Neuronal stem cell (in vitro differentiated cells): ENCODE data around the gene KLHDC7A.

ENCODE experiments used
- DNase-seq: peaks from one replicate; pipeline ENCODE4 v3.0.0-alpha.2; 2013; ENCODE audit warnings: low spot score
- H2AFZ ChIP-seq: one replicate; pipeline ENCODE4 v1.6.1; 2013; ENCODE audit warnings: mild to moderate bottlenecking, low read length, inconsistent platforms
- H2AK5ac ChIP-seq: 2 replicates; pipeline ENCODE4 v1.6.1; 2013; ENCODE audit warnings: low read depth, mild to moderate bottlenecking, inconsistent platforms, low read length, moderate library complexity, mixed read lengths
- H2BK120ac ChIP-seq: 2 replicates; pipeline ENCODE4 v1.6.1; 2013; ENCODE audit warnings: low read depth, mild to moderate bottlenecking, inconsistent platforms, low read length, moderate library complexity, mixed read lengths
- H2BK12ac ChIP-seq: one replicate; pipeline ENCODE4 v1.6.1; 2013; ENCODE audit warnings: low read length, inconsistent platforms
- H2BK15ac ChIP-seq: 2 replicates; pipeline ENCODE4 v1.6.1; 2013; ENCODE audit warnings: mild to moderate bottlenecking, low read length, inconsistent platforms, mixed read lengths
- H2BK5ac ChIP-seq: one replicate; pipeline ENCODE4 v1.6.1; 2013; ENCODE audit warnings: inconsistent platforms, mild to moderate bottlenecking, low read length, moderate library complexity
- H3K14ac ChIP-seq: one replicate; pipeline ENCODE4 v1.6.1; 2013; ENCODE audit warnings: low read length, inconsistent platforms
- H3K18ac ChIP-seq: 2 replicates; pipeline ENCODE4 v1.6.1; 2013; ENCODE audit warnings: low read length, inconsistent platforms
- H3K23ac ChIP-seq: 2 replicates; pipeline ENCODE4 v1.6.1; 2013; ENCODE audit warnings: low read depth, mild to moderate bottlenecking, mixed read lengths, low read length, inconsistent platforms; ENCODE audit not compliant: poor library complexity
- H3K27ac ChIP-seq: replicated peaks from 3 replicates; pipeline ENCODE4 v1.5.1; 2013; ENCODE audit warnings: low read length, inconsistent platforms
- H3K27me3 ChIP-seq, 3 experiments: 2 replicates each; pipeline ENCODE4 v1.6.1; 2013; ENCODE audit warnings: low read length in 3 of 3, mild to moderate bottlenecking in 2 of 3, inconsistent platforms in 1 of 3, low read depth in 1 of 3, mixed read lengths in 1 of 3, moderate library complexity in 1 of 3; ENCODE audit not compliant: control insufficient read depth in 3 of 3, insufficient read depth in 3 of 3
- H3K36me3 ChIP-seq, 2 donors: replicated peaks in 1 of 2; 2 replicates each; pipeline ENCODE4 v1.6.1; 2013; ENCODE audit warnings: low read length in 2 of 2; ENCODE audit not compliant: control insufficient read depth in 2 of 2, insufficient read depth in 2 of 2
- H3K4ac ChIP-seq: 2 replicates; pipeline ENCODE4 v1.6.1; 2013; ENCODE audit warnings: inconsistent platforms, mild to moderate bottlenecking, low read length, moderate library complexity
- H3K4me1 ChIP-seq, 2 donors: 1 replicate in 1 of 2; 2 replicates in 1 of 2; pipeline ENCODE4 v1.6.1; 2013; ENCODE audit warnings: low read length in 2 of 2, low read depth in 1 of 2; ENCODE audit not compliant: control insufficient read depth in 2 of 2, insufficient read depth in 1 of 2
- H3K4me2 ChIP-seq: one replicate; pipeline ENCODE4 v1.6.1; 2013; ENCODE audit warnings: mild to moderate bottlenecking, low read length, inconsistent platforms; ENCODE audit not compliant: insufficient read depth, poor library complexity, severe bottlenecking
- H3K4me3 ChIP-seq, 2 donors: 2 replicates each; pipeline ENCODE4 v1.5.1; 2013; ENCODE audit warnings: low read length in 2 of 2, mild to moderate bottlenecking in 2 of 2, inconsistent platforms in 1 of 2, moderate library complexity in 1 of 2
- H3K79me1 ChIP-seq: one replicate; pipeline ENCODE4 v1.6.1; 2013; ENCODE audit warnings: low read depth, mild to moderate bottlenecking, inconsistent platforms, low read length, moderate library complexity
- H3K9ac ChIP-seq: one replicate; pipeline ENCODE4 v1.6.1; 2013; ENCODE audit warnings: mild to moderate bottlenecking, low read depth, low read length, inconsistent platforms; ENCODE audit not compliant: poor library complexity
- H3K9me3 ChIP-seq, 2 donors: replicated peaks in 1 of 2; 2 replicates each; pipeline versions ENCODE3 to v1.6.1; 2013; ENCODE audit warnings: low read length in 2 of 2, mild to moderate bottlenecking in 2 of 2, inconsistent platforms in 1 of 2, low read depth in 1 of 2, mixed read lengths in 1 of 2, moderate library complexity in 1 of 2; ENCODE audit not compliant: control insufficient read depth in 2 of 2, insufficient read depth in 1 of 2
- H4K8ac ChIP-seq: one replicate; pipeline ENCODE4 v1.6.1; 2013; ENCODE audit warnings: low read depth, mild to moderate bottlenecking, inconsistent platforms, low read length, moderate library complexity
- H4K91ac ChIP-seq: one replicate; pipeline ENCODE4 v1.6.1; 2013; ENCODE audit warnings: low read length, low read depth, mild to moderate bottlenecking, inconsistent platforms; ENCODE audit not compliant: poor library complexity
- WGBS, 2 donors: extraction: QIAGEN DNeasy Blood & Tissue Kit; methylation state at CpG; one replicate each; pipeline ENCODE4 v1.1.7; 2013; ENCODE audit warnings: missing lambda C conversion rate in 2 of 2, mixed read lengths in 1 of 2; ENCODE audit not compliant: insufficient read length in 2 of 2, insufficient replicate concordance in 1 of 2; ENCODE audit errors: extremely low coverage in 2 of 2; 5-methylcytosine and 5-hydroxymethylcytosine counted together

KLHDC7A gene

DNA sequence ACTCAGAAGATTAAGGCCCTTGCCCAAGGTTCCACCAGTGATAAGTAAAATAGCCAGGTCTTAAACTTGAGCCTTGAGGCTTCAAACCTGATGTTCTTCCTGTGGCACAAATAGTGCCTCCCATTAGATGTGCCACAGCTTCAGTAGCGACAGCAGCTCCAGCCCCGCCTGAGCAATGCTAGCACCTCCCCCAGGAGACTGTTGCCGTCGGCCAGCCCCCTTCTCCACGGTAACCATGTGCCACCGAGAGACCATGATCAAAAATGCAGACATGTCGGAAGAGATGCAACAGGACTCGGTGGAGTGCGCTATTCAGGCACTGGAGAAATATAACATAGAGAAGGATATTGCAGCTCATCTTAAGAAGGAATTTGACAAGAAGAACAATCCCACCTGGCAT is 32.2 kb downstream of the KLHDC7A start:
- H3K9ac ChIP-seq, result no peak overlapping the region
- DNase-seq, result no peak
- H2BK12ac ChIP-seq, result no peak overlapping the region
- no peaks in the 10 kb centered on the region for H3K36me3 ChIP-seq
- no peak overlapping the region for H3K4me3 ChIP-seq
- H3K4me2 ChIP-seq, result no peak overlapping the region
- H3K23ac ChIP-seq, result no peak overlapping the region
- H3K79me1 ChIP-seq, result no peaks in the 10 kb centered on the region
- no peak overlapping the region for H3K27ac ChIP-seq
- no peak overlapping the region for H2BK15ac ChIP-seq
- H2BK5ac ChIP-seq, result no peak overlapping the region
- H3K18ac ChIP-seq, result no peak overlapping the region
- no CpG with 5 or more reads among the region's 9 CpGs for WGBS, 2 donors
- H2AFZ ChIP-seq, result no peak overlapping the region
- H3K4me1 ChIP-seq, result peaks cover 0 to 2% of the 10 kb centered on the region in 2 donors
- H3K4ac ChIP-seq, result no peak overlapping the region
- no peak overlapping the region for H2BK120ac ChIP-seq
- H4K8ac ChIP-seq, result no peak overlapping the region
- no peaks in the 10 kb centered on the region for H3K9me3 ChIP-seq
- no peak overlapping the region for H2AK5ac ChIP-seq
- H3K27me3 ChIP-seq, result no peaks in the 10 kb centered on the region
- H3K14ac ChIP-seq, result no peak overlapping the region
- no peak overlapping the region for H4K91ac ChIP-seq

DNA sequence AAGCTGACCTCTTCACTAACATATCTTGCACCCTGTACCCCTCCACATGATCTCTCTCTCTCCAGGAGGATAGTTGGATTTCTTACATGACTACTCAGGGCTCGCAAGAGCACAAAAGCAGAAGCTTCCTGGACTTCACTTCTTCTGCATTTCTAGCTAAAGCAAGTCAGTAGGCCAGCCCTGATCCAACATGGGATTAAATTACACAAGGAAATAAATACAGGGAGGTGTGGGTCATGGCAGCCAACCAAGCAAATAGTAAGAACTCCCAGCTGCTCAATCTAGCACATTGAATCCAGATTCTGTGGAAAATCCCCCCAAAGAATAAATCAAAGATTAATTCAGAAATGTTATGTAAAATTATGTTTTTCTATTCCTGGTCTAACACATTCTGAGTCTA is 33.3 kb downstream of the KLHDC7A start:
- H2BK15ac ChIP-seq, result no peak overlapping the region
- no peak overlapping the region for H2BK5ac ChIP-seq
- H3K4me2 ChIP-seq, result no peak overlapping the region
- H3K4ac ChIP-seq, result no peak overlapping the region
- peaks cover 0 to 2% of the 10 kb centered on the region in 2 donors for H3K4me1 ChIP-seq
- no peak overlapping the region for H2AFZ ChIP-seq
- H3K4me3 ChIP-seq, result no peak overlapping the region
- no peak overlapping the region for H4K8ac ChIP-seq
- H4K91ac ChIP-seq, result no peak overlapping the region
- DNase-seq, result no peak
- H3K18ac ChIP-seq, result no peak overlapping the region
- H3K27me3 ChIP-seq, result no peaks in the 10 kb centered on the region
- no peaks in the 10 kb centered on the region for H3K36me3 ChIP-seq
- H3K23ac ChIP-seq, result no peak overlapping the region
- H2BK120ac ChIP-seq, result no peak overlapping the region
- H3K79me1 ChIP-seq, result no peaks in the 10 kb centered on the region
- H3K9ac ChIP-seq, result no peak overlapping the region
- WGBS, 2 donors, result no CpG with 5 or more reads among the region's 1 CpG
- H3K14ac ChIP-seq, result no peak overlapping the region
- no peak overlapping the region for H2BK12ac ChIP-seq
- H2AK5ac ChIP-seq, result no peak overlapping the region
- no peak overlapping the region for H3K27ac ChIP-seq
- no peaks in the 10 kb centered on the region for H3K9me3 ChIP-seq

DNA sequence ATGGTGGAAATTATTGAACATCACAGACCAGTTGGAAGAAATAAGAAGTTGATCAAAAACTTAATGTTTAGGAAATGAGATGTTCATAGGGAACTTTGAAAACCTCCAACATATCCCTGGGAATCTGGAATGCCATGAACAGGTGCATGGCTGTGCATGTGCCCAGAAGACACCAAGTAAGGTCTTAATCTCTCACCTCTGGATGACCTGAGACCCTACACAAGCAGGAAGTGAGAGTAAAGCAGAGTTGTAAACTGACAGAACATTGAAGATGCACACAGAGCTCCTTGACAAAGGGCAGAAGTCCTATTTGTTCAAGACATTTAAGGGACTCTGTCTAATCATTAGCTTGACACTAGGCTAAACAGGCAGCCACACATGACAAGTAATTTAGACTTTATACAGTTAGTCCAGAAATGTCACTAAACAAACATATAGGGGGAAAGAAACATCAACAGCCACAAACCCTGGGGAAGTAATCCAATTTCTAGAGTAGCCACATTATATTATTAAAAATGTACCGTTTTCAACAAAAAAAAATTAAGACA is 34.5 kb downstream of the KLHDC7A start:
- Histone ChIP-seq H3K27ac (no peak overlapping the region), H3K14ac (no peak overlapping the region), H3K9me3 (no peaks in the 10 kb centered on the region), H2BK15ac (no peak overlapping the region), H3K4ac (no peak overlapping the region), H3K23ac (no peak overlapping the region), H2BK120ac (no peak overlapping the region), H3K27me3 (no peaks in the 10 kb centered on the region), H3K4me1 (peaks cover 0 to 2% of the 10 kb centered on the region in 2 donors), H3K9ac (no peak overlapping the region), H2AK5ac (no peak overlapping the region), H2BK5ac (no peak overlapping the region), H3K4me2 (no peak overlapping the region), H3K79me1 (no peaks in the 10 kb centered on the region), H2AFZ (no peak overlapping the region), H2BK12ac (no peak overlapping the region), H3K36me3 (no peaks in the 10 kb centered on the region), H3K18ac (no peak overlapping the region), H4K8ac (no peak overlapping the region), H3K4me3 (no peak overlapping the region), H4K91ac (no peak overlapping the region)
- DNase-seq, result no peak
- WGBS, 2 donors, result no CpG with 5 or more reads among the region's 1 CpG

DNA sequence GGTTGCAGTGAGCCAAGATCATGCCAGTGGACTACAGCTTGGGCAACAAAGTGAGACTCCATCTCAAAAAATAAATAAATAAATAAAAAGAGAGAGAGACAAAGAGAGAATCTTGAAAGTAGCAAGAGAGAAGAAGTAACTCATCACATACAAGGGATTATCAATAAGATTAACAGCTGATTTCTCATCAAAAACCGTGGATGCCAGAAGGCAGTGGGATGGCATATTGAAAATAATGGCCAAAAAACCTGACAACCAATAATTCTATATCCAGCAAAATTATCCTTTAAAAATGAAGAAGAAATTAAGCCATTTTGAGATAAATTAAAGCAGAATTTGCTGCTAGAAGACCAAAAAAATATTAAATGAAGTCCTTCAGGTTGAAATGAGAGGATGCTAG is 35.7 kb downstream of the KLHDC7A start:
- Histone ChIP-seq H3K4me3 (no peak overlapping the region), H4K91ac (no peak overlapping the region), H3K4me1 (peaks cover 0 to 2% of the 10 kb centered on the region in 2 donors), H3K36me3 (no peaks in the 10 kb centered on the region), H2BK120ac (no peak overlapping the region), H3K4me2 (no peak overlapping the region), H3K9me3 (no peaks in the 10 kb centered on the region), H3K27ac (no peak overlapping the region), H2BK5ac (no peak overlapping the region), H3K79me1 (no peaks in the 10 kb centered on the region), H3K27me3 (no peaks in the 10 kb centered on the region), H3K9ac (no peak overlapping the region), H2AFZ (no peak overlapping the region), H2AK5ac (no peak overlapping the region), H2BK12ac (no peak overlapping the region), H2BK15ac (no peak overlapping the region), H3K4ac (no peak overlapping the region), H3K23ac (no peak overlapping the region), H4K8ac (no peak overlapping the region), H3K18ac (no peak overlapping the region), H3K14ac (no peak overlapping the region)
- no CpG with 5 or more reads among the region's 1 CpG for WGBS, 2 donors
- DNase-seq, result no peak
